A673 (cell line): ENCODE results near the gene NUMA1. TPM values are rescaled to one million over a fixed set of nuclear protein-coding genes. Genes with fewer than 3 reads are reported as not detected.

Source experiments
- BruUV-seq: library from RNA; stranded (reverse); fragments of 400-500 nt; replicated peaks from 2 replicates; lab custom pipeline; 2021; lab: Mats Ljungman, UMichigan
- CTCF ChIA-PET: fragments of 300-600 bp; sonication (Branson Sonifier 250); formaldehyde crosslinking; loops from one replicate; lab custom pipeline; 2022; ENCODE audit warnings: antibody characterized with exemption; lab: Charles Lee
- POLR2A ChIA-PET: fragments of 300-600 bp; sonication (Branson Sonifier 250); formaldehyde crosslinking; loops from one replicate; lab custom pipeline; 2022; ENCODE audit warnings: antibody characterized with exemption; ENCODE audit not compliant: low non-redundant PET; lab: Charles Lee
- DNase-seq: peaks from one replicate; pipeline ENCODE4 v3.0.0-alpha.2; 2015; ENCODE audit warnings: low spot score
- H3K27ac ChIP-seq: fragments of 200-600 bp; sonication (generic); 2 replicates; pipeline ENCODE4 v1.5.1; 2016; ENCODE audit warnings: mixed run types, low read depth, mild to moderate bottlenecking, mixed read lengths, antibody characterized with exemption, low read length; ENCODE audit not compliant: poor library complexity, severe bottlenecking
- H3K27me3 ChIP-seq: fragments of 200-600 bp; sonication (generic); replicated peaks from 2 replicates; pipeline ENCODE4 v1.6.1; 2017; ENCODE audit warnings: mixed run types, low read depth, mild to moderate bottlenecking, mixed read lengths, antibody characterized with exemption, low read length; ENCODE audit not compliant: insufficient read depth, poor library complexity
- H3K36me3 ChIP-seq: fragments of 200-600 bp; sonication (generic); 2 replicates; pipeline ENCODE4 v1.6.1; 2016; ENCODE audit warnings: mixed run types, mild to moderate bottlenecking, mixed read lengths, antibody characterized with exemption, low read length; ENCODE audit not compliant: insufficient read depth, poor library complexity, severe bottlenecking
- H3K4me1 ChIP-seq: fragments of 200-600 bp; sonication (generic); 2 replicates; pipeline ENCODE4 v1.6.1; 2017; ENCODE audit warnings: mixed run types, mild to moderate bottlenecking, mixed read lengths, antibody characterized with exemption, low read length; ENCODE audit not compliant: insufficient read depth, poor library complexity, severe bottlenecking
- H3K4me3 ChIP-seq: fragments of 200-600 bp; sonication (generic); 2 replicates; pipeline ENCODE4 v1.5.1; 2016; ENCODE audit warnings: low read depth, mixed run types, mild to moderate bottlenecking, mixed read lengths, low read length; ENCODE audit not compliant: poor library complexity, severe bottlenecking
- H3K9me3 ChIP-seq: fragments of 200-600 bp; sonication (generic); 2 replicates; pipeline ENCODE4 v1.6.1; 2016; ENCODE audit warnings: mixed run types, low read depth, mild to moderate bottlenecking, mixed read lengths, antibody characterized with exemption, low read length; ENCODE audit not compliant: poor library complexity, severe bottlenecking
- CTCF ChIP-seq: fragments of 300-800, 200-600 bp; sonication (generic); conservative IDR thresholded peaks from 2 replicates; pipeline ENCODE4 v1.5.1; 2017; ENCODE audit warnings: low read depth, mild to moderate bottlenecking, antibody characterized with exemption, low read length, moderate library complexity, mixed read lengths
- EZH2 ChIP-seq: fragments of 200-600 bp; sonication (generic); IDR thresholded peaks from 2 replicates; pipeline ENCODE4 v1.6.1; 2017; ENCODE audit warnings: borderline replicate concordance, low read depth, mild to moderate bottlenecking, mixed read lengths, antibody characterized with exemption, low read length; ENCODE audit not compliant: poor library complexity, severe bottlenecking
- intact Hi-C: fragments of 100-400 bp; cut with micrococcal nuclease; formaldehyde crosslinking; loops from one replicate; pipeline ENCODE4 v1.10.0; 2022; ENCODE audit not compliant: unreplicated experiment
- total RNA-seq: library from RNA; stranded (reverse); gene quantifications from 2 replicates; pipeline ENCODE4 v1.2.3, GENCODE V29; 2021

NUMA1 gene
- total RNA-seq, 1 experiment from 2014 or later = 216 TPM

GRCh38 chr11:72075756-72076155, 4.6 kb downstream of the NUMA1 start:
- Histone ChIP-seq H3K9me3 (no peaks in the 10 kb centered on the region), H3K36me3 (peaks cover 5% of the 10 kb centered on the region), H3K27me3 (no peaks in the 10 kb centered on the region), H3K27ac (peak overlapping the region; percentile 57), H3K4me3 (no peak overlapping the region), H3K4me1 (peaks cover 28% of the 10 kb centered on the region)
- CTCF ChIA-PET = no interaction called here
- POLR2A ChIA-PET = no interaction called here
- intact Hi-C loops = no loop called here
- BruUV-seq = no TSS peak
- no peak for TF ChIP-seq CTCF
- no peak for TF ChIP-seq EZH2
- DNase-seq = no peak

GRCh38 chr11:72075109-72075508, 5.2 kb downstream of the NUMA1 start:
- TF ChIP-seq CTCF (peak; percentile 42), EZH2 (no peak)
- POLR2A ChIA-PET = no interaction called here
- H3K9me3 ChIP-seq = no peaks in the 10 kb centered on the region

GRCh38 chr11:72072348-72072747, 8.0 kb downstream of the NUMA1 start:
- peaks cover 32% of the 10 kb centered on the region for H3K4me1 ChIP-seq
- DNase-seq = peak; percentile 63
- no peak overlapping the region for H3K27ac ChIP-seq
- CTCF ChIA-PET = interaction anchor here (1.3 kb wide), 1 partner anchor 47 kb away, joined by 3 read pairs; no protein-coding TSS in a partner anchor
- H3K4me3 ChIP-seq = no peak overlapping the region
- no peak for TF ChIP-seq EZH2
- no peaks in the 10 kb centered on the region for H3K27me3 ChIP-seq
- intact Hi-C loops = no loop called here
- H3K36me3 ChIP-seq = peaks cover 10% of the 10 kb centered on the region
- POLR2A ChIA-PET = no interaction called here
- H3K9me3 ChIP-seq = no peaks in the 10 kb centered on the region
- BruUV-seq = no TSS peak

More at GRCh38 chr11:72075109-72075508, 5.2 kb downstream of the NUMA1 start:
- Histone ChIP-seq H3K27me3 (no peaks in the 10 kb centered on the region), H3K4me1 (peaks cover 35% of the 10 kb centered on the region), H3K27ac (peak overlapping the region; percentile 57), H3K36me3 (peaks cover 5% of the 10 kb centered on the region), H3K4me3 (no peak overlapping the region)
- CTCF ChIA-PET = no interaction called here
- peak; percentile 58 for DNase-seq
- BruUV-seq = no TSS peak
- intact Hi-C loops = no loop called here

GRCh38 chr11:72070491-72070890, 9.9 kb downstream of the NUMA1 start:
- no TSS peak for BruUV-seq
- intact Hi-C loops = no loop called here
- Histone ChIP-seq H3K27ac (peak overlapping the region; percentile 36), H3K4me1 (peaks cover 31% of the 10 kb centered on the region), H3K36me3 (peaks cover 10% of the 10 kb centered on the region), H3K27me3 (no peaks in the 10 kb centered on the region), H3K9me3 (no peaks in the 10 kb centered on the region), H3K4me3 (no peak overlapping the region)
- POLR2A ChIA-PET = no interaction called here
- no peak for DNase-seq
- TF ChIP-seq CTCF = no peak
- no peak for TF ChIP-seq EZH2
- CTCF ChIA-PET = interaction anchor here (0.5 kb wide), 1 partner anchor 38 kb away, joined by 3 read pairs; no protein-coding TSS in a partner anchor
